GM23338 (cell line): ENCODE results near the gene CLCN6. TPM values are rescaled to one million over a fixed set of nuclear protein-coding genes. Genes with fewer than 3 reads are reported as not detected.

ENCODE experiments used
- ATAC-seq: fragments of 200-7000 bp; cut with Tn5 transposase; 3 replicates; pipeline ENCODE4 v1.9.1; 2020
- DNase-seq: peaks from one replicate; pipeline ENCODE4 v3.0.0-alpha.2; 2015; ENCODE audit warnings: low spot score
- H2AFZ ChIP-seq: fragments of 200-600 bp; sonication (generic); 2 replicates; pipeline ENCODE4 v1.8.0; 2016; ENCODE audit warnings: antibody characterized with exemption, mild to moderate bottlenecking, moderate library complexity
- H3F3A ChIP-seq: fragments of 200-600 bp; sonication (generic); replicated peaks from 2 replicates; pipeline ENCODE4 v1.8.0; 2017; ENCODE audit warnings: antibody characterized with exemption, mixed run types, low read depth
- H3K27ac ChIP-seq: fragments of 200-600 bp; sonication (generic); 2 replicates; pipeline ENCODE4 v1.6.1; 2016; ENCODE audit warnings: low read depth
- H3K27me3 ChIP-seq: fragments of 200-600 bp; sonication (generic); 2 replicates; pipeline ENCODE4 v1.8.0; 2016; ENCODE audit warnings: mild to moderate bottlenecking, mixed run types, moderate library complexity; ENCODE audit not compliant: insufficient read depth
- H3K36me3 ChIP-seq: fragments of 200-600 bp; sonication (generic); 2 replicates; pipeline ENCODE4 v1.8.0; 2016; ENCODE audit warnings: mild to moderate bottlenecking; ENCODE audit not compliant: insufficient read depth
- H3K4me1 ChIP-seq: fragments of 200-600 bp; sonication (generic); 2 replicates; pipeline ENCODE4 v1.8.0; 2016; ENCODE audit warnings: mild to moderate bottlenecking, moderate library complexity; ENCODE audit not compliant: insufficient read depth
- H3K4me2 ChIP-seq: fragments of 200-600 bp; sonication (generic); 2 replicates; pipeline ENCODE4 v1.7.1; 2017; ENCODE audit warnings: mixed run types
- H3K4me3 ChIP-seq: fragments of 200-600 bp; sonication (generic); 2 replicates; pipeline ENCODE4 v1.6.1; 2016; ENCODE audit warnings: mixed run types
- H3K79me2 ChIP-seq: fragments of 200-600 bp; sonication (generic); replicated peaks from 2 replicates; pipeline ENCODE4 v1.8.0; 2017; ENCODE audit warnings: mild to moderate bottlenecking; ENCODE audit not compliant: insufficient read depth
- H3K9me2 ChIP-seq: fragments of 200-600 bp; sonication (generic); 2 replicates; pipeline ENCODE4 v1.8.0; 2017; ENCODE audit not compliant: insufficient read depth
- H4K20me1 ChIP-seq: fragments of 200-600 bp; sonication (generic); replicated peaks from 2 replicates; pipeline ENCODE4 v1.8.0; 2017; ENCODE audit warnings: mild to moderate bottlenecking; ENCODE audit not compliant: insufficient read depth
- H3K27ac Mint-ChIP-seq: 2 replicates; pipeline ENCODE4 v1.8.0; 2020; ENCODE audit warnings: inconsistent platforms, mild to moderate bottlenecking, moderate library complexity, mixed read lengths
- H3K27me3 Mint-ChIP-seq: 3 replicates; pipeline ENCODE4 v1.8.0; 2022; ENCODE audit warnings: low read depth, mild to moderate bottlenecking, moderate library complexity, mixed read lengths, inconsistent platforms; ENCODE audit not compliant: insufficient read depth, poor library complexity
- H3K36me3 Mint-ChIP-seq: 3 replicates; pipeline ENCODE4 v1.8.0; 2021; ENCODE audit warnings: low read depth, mild to moderate bottlenecking, inconsistent platforms, moderate library complexity, mixed read lengths
- H3K4me1 Mint-ChIP-seq: 3 replicates; pipeline ENCODE4 v1.8.0; 2020; ENCODE audit warnings: mild to moderate bottlenecking, inconsistent platforms, mixed read lengths
- H3K4me3 Mint-ChIP-seq: 3 replicates; pipeline ENCODE4 v1.8.0; 2021; ENCODE audit warnings: moderate library complexity, mild to moderate bottlenecking, inconsistent platforms, mixed read lengths
- H3K9me3 Mint-ChIP-seq: 3 replicates; pipeline ENCODE4 v1.8.0; 2020; ENCODE audit warnings: moderate library complexity, mild to moderate bottlenecking, inconsistent platforms, mixed read lengths
- EZH2 ChIP-seq: fragments of 200-600 bp; sonication (generic); IDR thresholded peaks from one replicate; pipeline ENCODE4 v1.8.0; 2017; ENCODE audit warnings: antibody characterized with exemption, mild to moderate bottlenecking, low read depth; ENCODE audit not compliant: unreplicated experiment
- JUNB ChIP-seq: IDR thresholded peaks from one replicate; pipeline ENCODE4 v1.6.1; 2016; ENCODE audit warnings: antibody characterized with exemption; ENCODE audit not compliant: unreplicated experiment
- NANOG ChIP-seq: IDR thresholded peaks from 2 replicates; pipeline ENCODE4 v1.6.1; 2016; ENCODE audit warnings: antibody characterized with exemption, borderline replicate concordance
- POLR2AphosphoS5 ChIP-seq: IDR thresholded peaks from 2 replicates; pipeline ENCODE4 v1.6.1; 2016; ENCODE audit warnings: antibody characterized with exemption, low read depth
- ZNF114 ChIP-seq: fragments of 250-450 bp; sonication (Bioruptor Pico); IDR thresholded peaks from 2 replicates; pipeline ENCODE4 v1.5.0; 2020; ENCODE audit warnings: mild to moderate bottlenecking, moderate library complexity
- polyA plus RNA-seq: library from polyadenylated mRNA; unstranded; fragments of >200 nt; fragmentation: Nextera tagmentation; extraction: Ambion mirVana; gene quantifications from 2 replicates; pipeline ENCODE4 v1.2.1, GENCODE V29; 2016
- total RNA-seq: library from RNA; depleted of rRNA; stranded (reverse); fragments of >200 nt; shearing (Covaris generic); gene quantifications from 2 replicates; pipeline ENCODE4 v1.2.3, GENCODE V29; 2014
- TF ChIP-seq, protein P1 (sequence below): IDR thresholded peaks from 2 replicates; pipeline ENCODE4 v1.6.1; 2016; ENCODE audit warnings: antibody characterized with exemption
- TF ChIP-seq, protein P2 (sequence below): IDR thresholded peaks from one replicate; pipeline ENCODE4 v1.6.1; 2018; ENCODE audit warnings: antibody characterized with exemption; ENCODE audit not compliant: unreplicated experiment
- TF ChIP-seq, protein P3 (sequence below), 2 experiments: fragments of 200-600 bp in 1 of 2; sonication (generic) in 1 of 2; conservative IDR thresholded peaks; 2 replicates each; pipeline versions ENCODE4 v1.5.1 to v1.6.1; 2016 to 2017; ENCODE audit warnings: antibody characterized with exemption in 2 of 2, low read depth in 2 of 2, mild to moderate bottlenecking in 2 of 2, moderate library complexity in 1 of 2
- TF ChIP-seq, protein P4 (sequence below): fragments of 250-450 bp; sonication (Bioruptor Pico); IDR thresholded peaks from 2 replicates; pipeline ENCODE4 v1.5.0; 2020; ENCODE audit warnings: mild to moderate bottlenecking, moderate library complexity

CLCN6 gene
- total and polyA plus RNA-seq, 2 experiments from 2014 or later: 16.0 to 22.6 TPM

DNA sequence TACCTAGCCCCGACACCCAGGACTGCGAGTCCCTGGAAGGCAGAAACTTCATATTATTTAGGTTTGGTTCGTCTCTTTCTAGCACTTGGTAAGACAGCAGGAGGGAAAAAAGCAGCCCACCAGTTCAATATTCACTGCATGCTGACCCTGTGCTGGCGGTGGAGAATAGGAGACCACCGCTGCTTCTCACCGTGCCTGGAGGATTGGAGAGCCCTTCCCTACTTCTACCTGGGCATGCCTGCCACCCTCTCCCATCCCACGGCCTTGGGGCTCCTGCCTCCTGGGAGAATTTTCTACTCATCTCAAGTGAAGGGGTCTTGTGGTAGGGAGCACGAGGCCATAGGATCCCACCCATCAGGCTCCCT, 5.6 kb upstream of the CLCN6 start:
- no peak overlapping the region for H3K4me2 ChIP-seq
- no peak overlapping the region for H3K4me3 ChIP-seq
- H3K4me3 Mint-ChIP-seq: no peak overlapping the region
- no peak overlapping the region for H3K27ac Mint-ChIP-seq
- no peaks in the 10 kb centered on the region; the same call in 2 of the 3 replicates for H3K9me3 Mint-ChIP-seq
- peaks cover 17% of the 10 kb centered on the region; the same call in 1 of the 2 replicates for H3F3A ChIP-seq
- peaks cover 32% of the 10 kb centered on the region for H3K4me1 Mint-ChIP-seq
- H3K9me2 ChIP-seq: no peaks in the 10 kb centered on the region
- no peak overlapping the region for H2AFZ ChIP-seq
- H3K27ac ChIP-seq: no peak overlapping the region
- ATAC-seq (no peak), DNase-seq (no peak)
- peaks cover 20% of the 10 kb centered on the region for H3K4me1 ChIP-seq
- H3K36me3 ChIP-seq: no peaks in the 10 kb centered on the region
- TF ChIP-seq EZH2: no peak
- TF ChIP-seq, protein P1, sequence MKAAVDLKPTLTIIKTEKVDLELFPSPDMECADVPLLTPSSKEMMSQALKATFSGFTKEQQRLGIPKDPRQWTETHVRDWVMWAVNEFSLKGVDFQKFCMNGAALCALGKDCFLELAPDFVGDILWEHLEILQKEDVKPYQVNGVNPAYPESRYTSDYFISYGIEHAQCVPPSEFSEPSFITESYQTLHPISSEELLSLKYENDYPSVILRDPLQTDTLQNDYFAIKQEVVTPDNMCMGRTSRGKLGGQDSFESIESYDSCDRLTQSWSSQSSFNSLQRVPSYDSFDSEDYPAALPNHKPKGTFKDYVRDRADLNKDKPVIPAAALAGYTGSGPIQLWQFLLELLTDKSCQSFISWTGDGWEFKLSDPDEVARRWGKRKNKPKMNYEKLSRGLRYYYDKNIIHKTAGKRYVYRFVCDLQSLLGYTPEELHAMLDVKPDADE: no peak
- no peak for TF ChIP-seq NANOG
- TF ChIP-seq POLR2AphosphoS5: no peak
- TF ChIP-seq, protein P2, sequence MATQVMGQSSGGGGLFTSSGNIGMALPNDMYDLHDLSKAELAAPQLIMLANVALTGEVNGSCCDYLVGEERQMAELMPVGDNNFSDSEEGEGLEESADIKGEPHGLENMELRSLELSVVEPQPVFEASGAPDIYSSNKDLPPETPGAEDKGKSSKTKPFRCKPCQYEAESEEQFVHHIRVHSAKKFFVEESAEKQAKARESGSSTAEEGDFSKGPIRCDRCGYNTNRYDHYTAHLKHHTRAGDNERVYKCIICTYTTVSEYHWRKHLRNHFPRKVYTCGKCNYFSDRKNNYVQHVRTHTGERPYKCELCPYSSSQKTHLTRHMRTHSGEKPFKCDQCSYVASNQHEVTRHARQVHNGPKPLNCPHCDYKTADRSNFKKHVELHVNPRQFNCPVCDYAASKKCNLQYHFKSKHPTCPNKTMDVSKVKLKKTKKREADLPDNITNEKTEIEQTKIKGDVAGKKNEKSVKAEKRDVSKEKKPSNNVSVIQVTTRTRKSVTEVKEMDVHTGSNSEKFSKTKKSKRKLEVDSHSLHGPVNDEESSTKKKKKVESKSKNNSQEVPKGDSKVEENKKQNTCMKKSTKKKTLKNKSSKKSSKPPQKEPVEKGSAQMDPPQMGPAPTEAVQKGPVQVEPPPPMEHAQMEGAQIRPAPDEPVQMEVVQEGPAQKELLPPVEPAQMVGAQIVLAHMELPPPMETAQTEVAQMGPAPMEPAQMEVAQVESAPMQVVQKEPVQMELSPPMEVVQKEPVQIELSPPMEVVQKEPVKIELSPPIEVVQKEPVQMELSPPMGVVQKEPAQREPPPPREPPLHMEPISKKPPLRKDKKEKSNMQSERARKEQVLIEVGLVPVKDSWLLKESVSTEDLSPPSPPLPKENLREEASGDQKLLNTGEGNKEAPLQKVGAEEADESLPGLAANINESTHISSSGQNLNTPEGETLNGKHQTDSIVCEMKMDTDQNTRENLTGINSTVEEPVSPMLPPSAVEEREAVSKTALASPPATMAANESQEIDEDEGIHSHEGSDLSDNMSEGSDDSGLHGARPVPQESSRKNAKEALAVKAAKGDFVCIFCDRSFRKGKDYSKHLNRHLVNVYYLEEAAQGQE: no peak
- no peak for TF ChIP-seq JUNB
- TF ChIP-seq, protein P3, sequence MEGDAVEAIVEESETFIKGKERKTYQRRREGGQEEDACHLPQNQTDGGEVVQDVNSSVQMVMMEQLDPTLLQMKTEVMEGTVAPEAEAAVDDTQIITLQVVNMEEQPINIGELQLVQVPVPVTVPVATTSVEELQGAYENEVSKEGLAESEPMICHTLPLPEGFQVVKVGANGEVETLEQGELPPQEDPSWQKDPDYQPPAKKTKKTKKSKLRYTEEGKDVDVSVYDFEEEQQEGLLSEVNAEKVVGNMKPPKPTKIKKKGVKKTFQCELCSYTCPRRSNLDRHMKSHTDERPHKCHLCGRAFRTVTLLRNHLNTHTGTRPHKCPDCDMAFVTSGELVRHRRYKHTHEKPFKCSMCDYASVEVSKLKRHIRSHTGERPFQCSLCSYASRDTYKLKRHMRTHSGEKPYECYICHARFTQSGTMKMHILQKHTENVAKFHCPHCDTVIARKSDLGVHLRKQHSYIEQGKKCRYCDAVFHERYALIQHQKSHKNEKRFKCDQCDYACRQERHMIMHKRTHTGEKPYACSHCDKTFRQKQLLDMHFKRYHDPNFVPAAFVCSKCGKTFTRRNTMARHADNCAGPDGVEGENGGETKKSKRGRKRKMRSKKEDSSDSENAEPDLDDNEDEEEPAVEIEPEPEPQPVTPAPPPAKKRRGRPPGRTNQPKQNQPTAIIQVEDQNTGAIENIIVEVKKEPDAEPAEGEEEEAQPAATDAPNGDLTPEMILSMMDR (conservative IDR thresholded peaks at IDR 0.05; ENCODE audit: low read depth in 2 of 2): no peak
- TF ChIP-seq, protein P4, sequence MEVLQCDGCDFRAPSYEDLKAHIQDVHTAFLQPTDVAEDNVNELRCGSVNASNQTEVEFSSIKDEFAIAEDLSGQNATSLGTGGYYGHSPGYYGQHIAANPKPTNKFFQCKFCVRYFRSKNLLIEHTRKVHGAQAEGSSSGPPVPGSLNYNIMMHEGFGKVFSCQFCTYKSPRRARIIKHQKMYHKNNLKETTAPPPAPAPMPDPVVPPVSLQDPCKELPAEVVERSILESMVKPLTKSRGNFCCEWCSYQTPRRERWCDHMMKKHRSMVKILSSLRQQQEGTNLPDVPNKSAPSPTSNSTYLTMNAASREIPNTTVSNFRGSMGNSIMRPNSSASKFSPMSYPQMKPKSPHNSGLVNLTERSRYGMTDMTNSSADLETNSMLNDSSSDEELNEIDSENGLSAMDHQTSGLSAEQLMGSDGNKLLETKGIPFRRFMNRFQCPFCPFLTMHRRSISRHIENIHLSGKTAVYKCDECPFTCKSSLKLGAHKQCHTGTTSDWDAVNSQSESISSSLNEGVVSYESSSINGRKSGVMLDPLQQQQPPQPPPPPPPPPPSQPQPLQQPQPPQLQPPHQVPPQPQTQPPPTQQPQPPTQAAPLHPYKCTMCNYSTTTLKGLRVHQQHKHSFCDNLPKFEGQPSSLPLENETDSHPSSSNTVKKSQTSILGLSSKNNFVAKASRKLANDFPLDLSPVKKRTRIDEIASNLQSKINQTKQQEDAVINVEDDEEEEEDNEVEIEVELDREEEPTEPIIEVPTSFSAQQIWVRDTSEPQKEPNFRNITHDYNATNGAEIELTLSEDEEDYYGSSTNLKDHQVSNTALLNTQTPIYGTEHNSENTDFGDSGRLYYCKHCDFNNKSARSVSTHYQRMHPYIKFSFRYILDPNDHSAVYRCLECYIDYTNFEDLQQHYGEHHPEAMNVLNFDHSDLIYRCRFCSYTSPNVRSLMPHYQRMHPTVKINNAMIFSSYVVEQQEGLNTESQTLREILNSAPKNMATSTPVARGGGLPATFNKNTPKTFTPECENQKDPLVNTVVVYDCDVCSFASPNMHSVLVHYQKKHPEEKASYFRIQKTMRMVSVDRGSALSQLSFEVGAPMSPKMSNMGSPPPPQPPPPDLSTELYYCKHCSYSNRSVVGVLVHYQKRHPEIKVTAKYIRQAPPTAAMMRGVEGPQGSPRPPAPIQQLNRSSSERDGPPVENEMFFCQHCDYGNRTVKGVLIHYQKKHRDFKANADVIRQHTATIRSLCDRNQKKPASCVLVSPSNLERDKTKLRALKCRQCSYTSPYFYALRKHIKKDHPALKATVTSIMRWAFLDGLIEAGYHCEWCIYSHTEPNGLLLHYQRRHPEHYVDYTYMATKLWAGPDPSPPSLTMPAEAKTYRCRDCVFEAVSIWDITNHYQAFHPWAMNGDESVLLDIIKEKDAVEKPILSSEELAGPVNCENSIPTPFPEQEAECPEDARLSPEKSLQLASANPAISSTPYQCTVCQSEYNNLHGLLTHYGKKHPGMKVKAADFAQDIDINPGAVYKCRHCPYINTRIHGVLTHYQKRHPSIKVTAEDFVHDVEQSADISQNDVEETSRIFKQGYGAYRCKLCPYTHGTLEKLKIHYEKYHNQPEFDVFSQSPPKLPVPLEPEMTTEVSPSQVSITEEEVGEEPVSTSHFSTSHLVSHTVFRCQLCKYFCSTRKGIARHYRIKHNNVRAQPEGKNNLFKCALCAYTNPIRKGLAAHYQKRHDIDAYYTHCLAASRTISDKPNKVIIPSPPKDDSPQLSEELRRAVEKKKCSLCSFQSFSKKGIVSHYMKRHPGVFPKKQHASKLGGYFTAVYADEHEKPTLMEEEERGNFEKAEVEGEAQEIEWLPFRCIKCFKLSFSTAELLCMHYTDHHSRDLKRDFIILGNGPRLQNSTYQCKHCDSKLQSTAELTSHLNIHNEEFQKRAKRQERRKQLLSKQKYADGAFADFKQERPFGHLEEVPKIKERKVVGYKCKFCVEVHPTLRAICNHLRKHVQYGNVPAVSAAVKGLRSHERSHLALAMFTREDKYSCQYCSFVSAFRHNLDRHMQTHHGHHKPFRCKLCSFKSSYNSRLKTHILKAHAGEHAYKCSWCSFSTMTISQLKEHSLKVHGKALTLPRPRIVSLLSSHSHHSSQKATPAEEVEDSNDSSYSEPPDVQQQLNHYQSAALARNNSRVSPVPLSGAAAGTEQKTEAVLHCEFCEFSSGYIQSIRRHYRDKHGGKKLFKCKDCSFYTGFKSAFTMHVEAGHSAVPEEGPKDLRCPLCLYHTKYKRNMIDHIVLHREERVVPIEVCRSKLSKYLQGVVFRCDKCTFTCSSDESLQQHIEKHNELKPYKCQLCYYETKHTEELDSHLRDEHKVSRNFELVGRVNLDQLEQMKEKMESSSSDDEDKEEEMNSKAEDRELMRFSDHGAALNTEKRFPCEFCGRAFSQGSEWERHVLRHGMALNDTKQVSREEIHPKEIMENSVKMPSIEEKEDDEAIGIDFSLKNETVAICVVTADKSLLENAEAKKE (CRISPR knock-in tag): no peak
- TF ChIP-seq ZNF114 (CRISPR knock-in tag): no peak
- H3K36me3 Mint-ChIP-seq: peaks cover 36% of the 10 kb centered on the region
- H3K27me3 ChIP-seq: no peaks in the 10 kb centered on the region
- peaks cover 6% of the 10 kb centered on the region for H3K27me3 Mint-ChIP-seq
- peaks cover 10% of the 10 kb centered on the region; the same call in 1 of the 2 replicates for H3K79me2 ChIP-seq
- no peaks in the 10 kb centered on the region; the same call in none of the 2 replicates for H4K20me1 ChIP-seq
